HepG2 (cell line): Measurements from ENCODE around the gene CFAP46. TPM values are rescaled to one million over a fixed set of nuclear protein-coding genes. Genes with fewer than 3 reads are reported as not detected.

Experiments
- ATAC-seq: fragments of 200-7000 bp; cut with Tn5 transposase; 3 replicates; pipeline ENCODE4 v1.9.1; 2020; ENCODE audit warnings: mild to moderate bottlenecking, moderate library complexity
- BruUV-seq: library from RNA; stranded (reverse); fragments of 400-500 nt; replicated peaks from 2 replicates; lab custom pipeline; 2021; lab: Mats Ljungman, UMichigan
- CTCF ChIA-PET: fragments of 300-600 bp; formaldehyde crosslinking; extraction: SDS; loops from one replicate; lab custom pipeline; 2021; ENCODE audit warnings: low total read pairs, inconsistent platforms, low intra/inter-chr PET ratio; lab: Yijun Ruan, JAX
- POLR2A ChIA-PET: fragments of 350-600 bp; sonication (Branson Sonifier 250); formaldehyde crosslinking; loops from one replicate; lab custom pipeline; 2020; ENCODE audit warnings: antibody characterized with exemption, inconsistent platforms; lab: Yijun Ruan, JAX
- DNase-seq: peaks from one replicate; pipeline ENCODE4 v3.0.0-alpha.2; 2015; ENCODE audit warnings: low spot score
- FAIRE-seq: peaks from 3 replicates; lab custom pipeline; 2011; peaks lifted over from hg19 to GRCh38; lab: Jason Lieb, UNC
- H2AFZ ChIP-seq: one replicate; pipeline ENCODE4 v1.6.1; 2011; ENCODE audit warnings: low read length, inconsistent platforms
- H3K27ac ChIP-seq: fragments of 300-600 bp; 3 replicates; pipeline ENCODE4 v1.8.0; 2011; ENCODE audit warnings: mixed run types, mild to moderate bottlenecking, mixed read lengths, low read length, inconsistent platforms; ENCODE audit not compliant: insufficient read depth; ENCODE audit errors: extremely low read length
- H3K27me3 ChIP-seq, 2 experiments: fragments of 200-600 bp in 1 of 2; 2 replicates in 1 of 2; 3 replicates in 1 of 2; pipeline versions ENCODE4 v1.6.0 to v1.8.0; 2011; ENCODE audit warnings: low read length in 2 of 2, mild to moderate bottlenecking in 2 of 2, moderate library complexity in 2 of 2, inconsistent platforms in 1 of 2; ENCODE audit not compliant: insufficient read depth in 2 of 2, control insufficient read depth in 1 of 2
- H3K36me3 ChIP-seq, 2 experiments: fragments of 200-600 bp in 1 of 2; replicated peaks in 1 of 2; 2 replicates in 1 of 2; 3 replicates in 1 of 2; pipeline versions ENCODE4 v1.5.1 to v1.8.0; 2011; ENCODE audit warnings: low read length in 2 of 2, inconsistent platforms in 1 of 2; ENCODE audit not compliant: insufficient read depth in 2 of 2, control insufficient read depth in 1 of 2
- H3K4me1 ChIP-seq: 2 replicates; pipeline ENCODE4 v1.5.1; 2012; ENCODE audit warnings: low read length, inconsistent platforms; ENCODE audit not compliant: insufficient read depth
- H3K4me2 ChIP-seq: 2 replicates; pipeline ENCODE4 v1.6.0; 2011; ENCODE audit warnings: low read depth, low read length, inconsistent platforms
- H3K4me3 ChIP-seq, 3 experiments: fragments of 200-600 bp in 1 of 3; sonication (generic), shearing (Covaris generic) in 1 of 3; replicated peaks in 1 of 3; 2 replicates each; pipeline ENCODE4 v1.5.1; 2011 to 2016; ENCODE audit warnings: low read length in 3 of 3, inconsistent platforms in 2 of 3, low read depth in 2 of 3, mild to moderate bottlenecking in 2 of 3, control low read depth in 1 of 3, mixed read lengths in 1 of 3; ENCODE audit not compliant: insufficient read depth in 1 of 3
- H3K79me2 ChIP-seq: one replicate; pipeline ENCODE4 v1.6.1; 2011; ENCODE audit warnings: low read length, inconsistent platforms; ENCODE audit not compliant: insufficient read depth
- H3K9ac ChIP-seq: 2 replicates; pipeline ENCODE4 v1.6.0; 2011; ENCODE audit warnings: mild to moderate bottlenecking, low read depth, low read length, inconsistent platforms; ENCODE audit not compliant: insufficient read depth
- H3K9me3 ChIP-seq: 2 replicates; pipeline ENCODE4 v1.5.1; 2012; ENCODE audit warnings: mild to moderate bottlenecking, low read length
- H4K20me1 ChIP-seq: 2 replicates; pipeline ENCODE4 v1.6.0; 2011; ENCODE audit warnings: inconsistent platforms, mild to moderate bottlenecking, low read length, moderate library complexity; ENCODE audit not compliant: insufficient read depth
- ATF7-NPFF ChIP-seq: sonication (generic); formaldehyde crosslinking; IDR thresholded peaks from 2 replicates; pipeline ENCODE4 v1.8.1; 2023; ENCODE audit warnings: mild to moderate bottlenecking, low read depth, missing genetic modification reagents, moderate library complexity
- CREB1 ChIP-seq, 2 experiments: fragments of 450-650 bp in 1 of 2; IDR thresholded peaks; 2 replicates each; pipeline ENCODE4 v1.6.1; 2016 to 2017; ENCODE audit warnings: control low read depth in 1 of 2, mild to moderate bottlenecking in 1 of 2, missing compliant biosample characterization in 1 of 2, missing genetic modification characterization in 1 of 2
- FOXP4 ChIP-seq: sonication (generic); formaldehyde crosslinking; IDR thresholded peaks from 2 replicates; pipeline ENCODE4 v1.4.0; 2020; ENCODE audit warnings: missing genetic modification reagents
- KDM2A ChIP-seq: sonication (generic); formaldehyde crosslinking; IDR thresholded peaks from 2 replicates; pipeline ENCODE4 v1.4.0; 2020; ENCODE audit warnings: low read depth, missing genetic modification reagents, borderline replicate concordance
- PCBP2 ChIP-seq: fragments of 200-400 bp; formaldehyde crosslinking; optimal IDR thresholded peaks from 2 replicates; pipeline ENCODE3; 2018; ENCODE audit warnings: low read length, low read depth; ENCODE audit not compliant: poor library complexity, severe bottlenecking
- XBP1 ChIP-seq: sonication (generic); formaldehyde crosslinking; IDR thresholded peaks from 2 replicates; pipeline ENCODE4 v1.5.0; 2020; ENCODE audit warnings: missing genetic modification reagents
- ZNF564 ChIP-seq: sonication (generic); formaldehyde crosslinking; IDR thresholded peaks from 2 replicates; pipeline ENCODE4 v1.8.1; 2023; ENCODE audit warnings: mild to moderate bottlenecking, missing genetic modification reagents
- WGBS: methylation state at CpG from one replicate; pipeline ENCODE4 v1.1.6; 2017; ENCODE audit warnings: low lambda C conversion rate; 5-methylcytosine and 5-hydroxymethylcytosine counted together
- in situ Hi-C: cut with HindIII; loops from 2 replicates; pipeline ENCODE4 v1.10.0; 2017; ENCODE audit warnings: low pct_unique_long_range_greater_than_20kb; ENCODE audit not compliant: extremely low pct_ligation_motif_present
- intact Hi-C: fragments of 100-400 bp; cut with micrococcal nuclease; formaldehyde crosslinking; loops from one replicate; pipeline ENCODE4 v1.10.0; 2022; ENCODE audit not compliant: unreplicated experiment
- polyA plus RNA-seq, 8 experiments: library from polyadenylated mRNA; depleted of rRNA in 3 of 8; stranded (reverse) in 7 of 8; unstranded in 1 of 8; fragments of >200 nt; fragmentation: Illumina TruSeq in 4 of 8; extraction: Trizol in 4 of 8; gene quantifications; 2 replicates each; pipeline versions ENCODE4 v1.2.1 to v1.2.3, GENCODE V29; 2011 to 2016; ENCODE audit warnings: low read depth in 4 of 8, missing spikeins in 1 of 8, mixed read lengths in 1 of 8; ENCODE audit not compliant: insufficient read depth in 1 of 8
- total RNA-seq, 5 experiments: library from RNA; depleted of rRNA; stranded (reverse); fragments of >200 nt; fragmentation: Illumina TruSeq; extraction: Trizol; gene quantifications; 2 replicates each; pipeline ENCODE4 v1.2.3, GENCODE V29; 2016; ENCODE audit warnings: low read depth in 1 of 5
- TF ChIP-seq, protein P1 (sequence below): sonication (generic); formaldehyde crosslinking; IDR thresholded peaks from 2 replicates; pipeline ENCODE4 v1.5.1; 2020; ENCODE audit warnings: mild to moderate bottlenecking, missing genetic modification reagents
- TF ChIP-seq, protein P2 (sequence below): sonication (generic); formaldehyde crosslinking; IDR thresholded peaks from 2 replicates; pipeline ENCODE4 v1.5.0; 2020; ENCODE audit warnings: mild to moderate bottlenecking, missing genetic modification reagents, borderline replicate concordance

CFAP46 gene
- total and polyA plus RNA-seq, 2 of the 13 experiments (the other 11 are each of a cell fraction or from before 2014, with no cell fraction given): 0.24 to 0.84 TPM

DNA sequence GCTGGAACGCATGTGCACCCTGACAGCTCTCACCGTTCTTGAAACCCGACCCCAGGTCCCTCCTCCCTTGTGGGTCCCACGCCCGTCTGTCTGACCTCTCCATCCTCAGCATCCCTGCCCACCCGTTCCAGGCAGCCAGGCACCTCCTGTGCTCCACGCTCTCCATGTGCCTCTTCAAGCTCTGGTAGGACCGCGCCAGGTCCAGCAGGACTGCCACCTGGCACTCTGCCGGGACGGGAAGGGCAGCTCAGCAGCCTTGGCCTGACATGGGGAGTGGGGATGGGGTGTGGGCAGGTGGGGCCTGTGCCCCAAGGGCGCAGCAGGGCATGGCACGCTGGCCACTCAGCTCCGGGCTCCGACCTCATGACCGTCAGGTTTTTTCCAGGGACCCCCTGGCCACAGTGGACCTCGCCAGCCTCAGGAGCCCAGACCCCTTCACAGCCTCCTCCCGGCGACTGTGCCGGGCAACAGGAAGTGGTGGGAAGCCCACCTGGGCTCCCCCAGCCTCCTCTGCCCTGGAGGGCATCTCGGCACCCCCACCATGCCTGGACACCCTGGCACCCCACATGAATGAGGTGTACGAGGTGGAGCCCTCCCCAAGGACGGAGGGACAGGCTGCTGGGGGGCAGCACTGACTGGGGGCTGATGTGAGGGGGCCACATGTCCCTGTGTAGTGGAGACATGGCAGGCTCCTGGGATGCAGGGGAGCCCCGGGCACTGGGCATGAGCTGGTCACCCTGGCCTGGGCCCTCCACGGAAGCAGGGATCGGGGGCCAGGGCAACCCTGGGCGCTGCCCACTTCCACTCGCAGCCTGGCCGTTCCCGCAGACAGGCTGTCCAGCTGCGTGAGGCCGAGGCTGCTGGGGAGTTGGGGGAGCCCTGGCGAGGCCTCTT is 131.3 kb downstream of the CFAP46 start:
- in situ Hi-C loops: no loop called here
- FAIRE-seq: no peak
- CTCF ChIA-PET: no interaction called here
- TF ChIP-seq KDM2A (CRISPR knock-in tag) (no peak), PCBP2 (no peak), ZNF564 (CRISPR knock-in tag) (no peak), CREB1 (IDR thresholded peaks at IDR 0.05) (no peak), CREB1 (CRISPR knock-in tag; IDR thresholded peaks at IDR 0.05) (no peak), XBP1 (CRISPR knock-in tag) (no peak), FOXP4 (CRISPR knock-in tag) (no peak), ATF7-NPFF (CRISPR knock-in tag) (no peak)
- TF ChIP-seq, protein P1, sequence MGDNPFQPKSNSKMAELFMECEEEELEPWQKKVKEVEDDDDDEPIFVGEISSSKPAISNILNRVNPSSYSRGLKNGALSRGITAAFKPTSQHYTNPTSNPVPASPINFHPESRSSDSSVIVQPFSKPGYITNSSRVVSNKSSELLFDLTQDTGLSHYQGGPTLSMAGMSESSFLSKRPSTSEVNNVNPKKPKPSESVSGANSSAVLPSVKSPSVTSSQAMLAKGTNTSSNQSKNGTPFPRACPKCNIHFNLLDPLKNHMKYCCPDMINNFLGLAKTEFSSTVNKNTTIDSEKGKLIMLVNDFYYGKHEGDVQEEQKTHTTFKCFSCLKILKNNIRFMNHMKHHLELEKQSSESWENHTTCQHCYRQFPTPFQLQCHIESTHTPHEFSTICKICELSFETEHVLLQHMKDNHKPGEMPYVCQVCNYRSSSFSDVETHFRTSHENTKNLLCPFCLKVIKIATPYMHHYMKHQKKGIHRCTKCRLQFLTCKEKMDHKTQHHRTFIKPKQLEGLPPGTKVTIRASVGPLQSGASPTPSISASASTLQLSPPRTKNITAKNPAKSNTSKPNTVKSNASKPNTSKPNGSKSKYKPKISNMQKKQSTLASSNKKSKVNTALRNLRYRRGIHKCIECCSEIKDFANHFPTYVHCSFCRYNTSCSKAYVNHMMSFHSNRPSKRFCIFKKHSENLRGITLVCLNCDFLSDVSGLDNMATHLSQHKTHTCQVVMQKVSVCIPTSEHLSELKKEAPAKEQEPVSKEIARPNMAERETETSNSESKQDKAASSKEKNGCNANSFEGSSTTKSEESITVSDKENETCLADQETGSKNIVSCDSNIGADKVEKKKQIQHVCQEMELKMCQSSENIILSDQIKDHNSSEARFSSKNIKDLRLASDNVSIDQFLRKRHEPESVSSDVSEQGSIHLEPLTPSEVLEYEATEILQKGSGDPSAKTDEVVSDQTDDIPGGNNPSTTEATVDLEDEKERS (CRISPR knock-in tag): no peak
- TF ChIP-seq, protein P2, sequence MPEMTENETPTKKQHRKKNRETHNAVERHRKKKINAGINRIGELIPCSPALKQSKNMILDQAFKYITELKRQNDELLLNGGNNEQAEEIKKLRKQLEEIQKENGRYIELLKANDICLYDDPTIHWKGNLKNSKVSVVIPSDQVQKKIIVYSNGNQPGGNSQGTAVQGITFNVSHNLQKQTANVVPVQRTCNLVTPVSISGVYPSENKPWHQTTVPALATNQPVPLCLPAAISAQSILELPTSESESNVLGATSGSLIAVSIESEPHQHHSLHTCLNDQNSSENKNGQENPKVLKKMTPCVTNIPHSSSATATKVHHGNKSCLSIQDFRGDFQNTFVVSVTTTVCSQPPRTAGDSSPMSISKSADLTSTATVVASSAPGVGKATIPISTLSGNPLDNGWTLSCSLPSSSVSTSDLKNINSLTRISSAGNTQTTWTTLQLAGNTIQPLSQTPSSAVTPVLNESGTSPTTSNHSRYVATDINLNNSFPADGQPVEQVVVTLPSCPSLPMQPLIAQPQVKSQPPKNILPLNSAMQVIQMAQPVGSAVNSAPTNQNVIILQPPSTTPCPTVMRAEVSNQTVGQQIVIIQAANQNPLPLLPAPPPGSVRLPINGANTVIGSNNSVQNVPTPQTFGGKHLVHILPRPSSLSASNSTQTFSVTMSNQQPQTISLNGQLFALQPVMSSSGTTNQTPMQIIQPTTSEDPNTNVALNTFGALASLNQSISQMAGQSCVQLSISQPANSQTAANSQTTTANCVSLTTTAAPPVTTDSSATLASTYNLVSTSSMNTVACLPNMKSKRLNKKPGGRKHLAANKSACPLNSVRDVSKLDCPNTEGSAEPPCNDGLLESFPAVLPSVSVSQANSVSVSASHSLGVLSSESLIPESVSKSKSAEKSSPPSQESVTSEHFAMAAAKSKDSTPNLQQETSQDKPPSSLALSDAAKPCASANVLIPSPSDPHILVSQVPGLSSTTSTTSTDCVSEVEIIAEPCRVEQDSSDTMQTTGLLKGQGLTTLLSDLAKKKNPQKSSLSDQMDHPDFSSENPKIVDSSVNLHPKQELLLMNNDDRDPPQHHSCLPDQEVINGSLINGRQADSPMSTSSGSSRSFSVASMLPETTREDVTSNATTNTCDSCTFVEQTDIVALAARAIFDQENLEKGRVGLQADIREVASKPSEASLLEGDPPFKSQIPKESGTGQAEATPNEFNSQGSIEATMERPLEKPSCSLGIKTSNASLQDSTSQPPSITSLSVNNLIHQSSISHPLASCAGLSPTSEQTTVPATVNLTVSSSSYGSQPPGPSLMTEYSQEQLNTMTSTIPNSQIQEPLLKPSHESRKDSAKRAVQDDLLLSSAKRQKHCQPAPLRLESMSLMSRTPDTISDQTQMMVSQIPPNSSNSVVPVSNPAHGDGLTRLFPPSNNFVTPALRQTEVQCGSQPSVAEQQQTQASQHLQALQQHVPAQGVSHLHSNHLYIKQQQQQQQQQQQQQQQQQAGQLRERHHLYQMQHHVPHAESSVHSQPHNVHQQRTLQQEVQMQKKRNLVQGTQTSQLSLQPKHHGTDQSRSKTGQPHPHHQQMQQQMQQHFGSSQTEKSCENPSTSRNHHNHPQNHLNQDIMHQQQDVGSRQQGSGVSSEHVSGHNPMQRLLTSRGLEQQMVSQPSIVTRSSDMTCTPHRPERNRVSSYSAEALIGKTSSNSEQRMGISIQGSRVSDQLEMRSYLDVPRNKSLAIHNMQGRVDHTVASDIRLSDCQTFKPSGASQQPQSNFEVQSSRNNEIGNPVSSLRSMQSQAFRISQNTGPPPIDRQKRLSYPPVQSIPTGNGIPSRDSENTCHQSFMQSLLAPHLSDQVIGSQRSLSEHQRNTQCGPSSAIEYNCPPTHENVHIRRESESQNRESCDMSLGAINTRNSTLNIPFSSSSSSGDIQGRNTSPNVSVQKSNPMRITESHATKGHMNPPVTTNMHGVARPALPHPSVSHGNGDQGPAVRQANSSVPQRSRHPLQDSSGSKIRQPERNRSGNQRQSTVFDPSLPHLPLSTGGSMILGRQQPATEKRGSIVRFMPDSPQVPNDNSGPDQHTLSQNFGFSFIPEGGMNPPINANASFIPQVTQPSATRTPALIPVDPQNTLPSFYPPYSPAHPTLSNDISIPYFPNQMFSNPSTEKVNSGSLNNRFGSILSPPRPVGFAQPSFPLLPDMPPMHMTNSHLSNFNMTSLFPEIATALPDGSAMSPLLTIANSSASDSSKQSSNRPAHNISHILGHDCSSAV (CRISPR knock-in tag): no peak

More for the DNA sequence above, 131.3 kb downstream of the CFAP46 start:
- intact Hi-C loops: no loop called here
- Histone ChIP-seq H3K4me1 (no peaks in the 10 kb centered on the region), H3K9me3 (no peaks in the 10 kb centered on the region), H2AFZ (no peak overlapping the region), H3K4me2 (no peak overlapping the region), H3K27ac (no peak overlapping the region), H4K20me1 (no peaks in the 10 kb centered on the region), H3K79me2 (no peaks in the 10 kb centered on the region), H3K27me3 (peaks cover 8 to 58% of the 10 kb centered on the region in 2 experiments; a peak in 4 of 5 replicates), H3K4me3 (no peak overlapping the region), H3K36me3 (no peaks in the 10 kb centered on the region), H3K9ac (no peak overlapping the region)
- POLR2A ChIA-PET: no interaction called here
- BruUV-seq: no TSS peak
- DNase-seq (no peak), ATAC-seq (no peak)
- WGBS: 7% methylated on average over 11 of the region's 33 CpGs
